Testis (tissue), 2 donors: ENCODE results near the gene NLGN1.

Source experiments
- CTCF ChIP-seq, 3 experiments: fragments of 450-650 bp in 2 of 3; fragments of 200-600 bp in 1 of 3; sonication (generic) in 1 of 3; IDR thresholded peaks; one replicate each; pipeline ENCODE4 v1.5.1; 2016 to 2019; ENCODE audit warnings: antibody characterized with exemption in 3 of 3, mild to moderate bottlenecking in 2 of 3, moderate library complexity in 1 of 3
- POLR2A ChIP-seq: fragments of 450-650 bp; IDR thresholded peaks from one replicate; pipeline ENCODE4 v1.6.1; 2017; ENCODE audit warnings: antibody characterized with exemption, mild to moderate bottlenecking, moderate library complexity

GRCh38 chr3:174072675-174073074, 675.1 kb downstream of the NLGN1 start:
- TF ChIP-seq CTCF (IDR thresholded peaks at IDR 0.05) (no peak), POLR2A (no peak)
